SK-N-SH treated with all-trans-retinoic acid at 6 μM for 48 hours (cell line): ENCODE measurements around the gene PCIF1.

Source experiments
- ATAC-seq: fragments of 200-7000 bp; cut with Tn5 transposase; 3 replicates; pipeline ENCODE4 v1.9.1; 2020; ENCODE audit warnings: mild to moderate bottlenecking, moderate library complexity
- ARNTL ChIP-seq: fragments of 450-650 bp; formaldehyde crosslinking; IDR thresholded peaks from 2 replicates; pipeline ENCODE4 v1.5.0; 2020; ENCODE audit warnings: low read depth, mild to moderate bottlenecking, moderate library complexity, borderline replicate concordance
- CREB5 ChIP-seq: fragments of 250-450 bp; sonication (Bioruptor Pico); IDR thresholded peaks from 2 replicates; pipeline ENCODE4 v1.5.1; 2020; ENCODE audit warnings: low read depth, mild to moderate bottlenecking, moderate library complexity
- CSDC2 ChIP-seq: fragments of 250-450 bp; sonication (Bioruptor Pico); IDR thresholded peaks from 2 replicates; pipeline ENCODE4 v1.5.0; 2020; ENCODE audit warnings: mild to moderate bottlenecking, moderate library complexity
- CSRNP3 ChIP-seq: fragments of 250-450 bp; sonication (Bioruptor Pico); IDR thresholded peaks from 2 replicates; pipeline ENCODE4 v1.5.1; 2021; ENCODE audit warnings: mild to moderate bottlenecking, moderate library complexity
- ESRRG ChIP-seq: fragments of 250-450 bp; sonication (Bioruptor Pico); IDR thresholded peaks from 2 replicates; pipeline ENCODE4 v1.6.1; 2021; ENCODE audit warnings: mild to moderate bottlenecking
- GLIS3 ChIP-seq: fragments of 250-450 bp; sonication (Bioruptor Pico); IDR thresholded peaks from 2 replicates; pipeline ENCODE4 v1.5.0; 2020; ENCODE audit warnings: mild to moderate bottlenecking, moderate library complexity
- ISL1 ChIP-seq: fragments of 250-450 bp; sonication (Bioruptor Pico); IDR thresholded peaks from 2 replicates; pipeline ENCODE4 v2.1.2; 2022; ENCODE audit warnings: mild to moderate bottlenecking, moderate library complexity
- POU6F1 ChIP-seq: fragments of 250-450 bp; sonication (Bioruptor Pico); IDR thresholded peaks from 2 replicates; pipeline ENCODE4 v1.8.0; 2021; ENCODE audit warnings: low read depth, mild to moderate bottlenecking, moderate library complexity, borderline replicate concordance
- PPARA ChIP-seq: fragments of 250-450 bp; sonication (Bioruptor Pico); IDR thresholded peaks from 2 replicates; pipeline ENCODE4 v1.5.0; 2020; ENCODE audit warnings: mild to moderate bottlenecking, borderline replicate concordance
- RARB ChIP-seq: fragments of 250-450 bp; sonication (Bioruptor Pico); IDR thresholded peaks from 2 replicates; pipeline ENCODE4 v1.8.0; 2021; ENCODE audit warnings: mild to moderate bottlenecking, moderate library complexity
- SNAI2 ChIP-seq: fragments of 250-450 bp; sonication (Bioruptor Pico); IDR thresholded peaks from 2 replicates; pipeline ENCODE4 v1.5.0; 2020; ENCODE audit warnings: mild to moderate bottlenecking, moderate library complexity
- TCF4 ChIP-seq: fragments of 250-450 bp; sonication (Bioruptor Pico); IDR thresholded peaks from 2 replicates; pipeline ENCODE4 v1.8.0; 2021; ENCODE audit warnings: mild to moderate bottlenecking, moderate library complexity, borderline replicate concordance
- TOX ChIP-seq: fragments of 250-450 bp; sonication (Bioruptor Pico); IDR thresholded peaks from 2 replicates; pipeline ENCODE4 v1.8.0; 2021; ENCODE audit warnings: mild to moderate bottlenecking, moderate library complexity, borderline replicate concordance
- ZC3H10 ChIP-seq: fragments of 250-450 bp; sonication (Bioruptor Pico); IDR thresholded peaks from 2 replicates; pipeline ENCODE4 v1.5.1; 2021; ENCODE audit warnings: mild to moderate bottlenecking, moderate library complexity
- ZFP3 ChIP-seq: fragments of 250-450 bp; sonication (Bioruptor Pico); IDR thresholded peaks from 2 replicates; pipeline ENCODE4 v1.5.0; 2020; ENCODE audit warnings: mild to moderate bottlenecking, moderate library complexity
- ZFP30 ChIP-seq: fragments of 450-650 bp; formaldehyde crosslinking; IDR thresholded peaks from 2 replicates; pipeline ENCODE4 v1.5.0; 2022; ENCODE audit warnings: mild to moderate bottlenecking, moderate library complexity
- ZNF565 ChIP-seq: fragments of 450-650 bp; formaldehyde crosslinking; conservative IDR thresholded peaks from 2 replicates; pipeline ENCODE4 v1.5.0; 2020; ENCODE audit warnings: low read depth, mild to moderate bottlenecking, moderate library complexity
- ZNF8 ChIP-seq: fragments of 450-650 bp; formaldehyde crosslinking; IDR thresholded peaks from 2 replicates; pipeline ENCODE4 v1.5.0; 2020; ENCODE audit warnings: mild to moderate bottlenecking, moderate library complexity
- TF ChIP-seq, protein P1 (sequence below): fragments of 250-450 bp; sonication (Bioruptor Pico); IDR thresholded peaks from 2 replicates; pipeline ENCODE4 v1.5.0; 2020; ENCODE audit warnings: mild to moderate bottlenecking, moderate library complexity
- TF ChIP-seq, protein P2 (sequence below): fragments of 250-450 bp; sonication (Bioruptor Pico); IDR thresholded peaks from 2 replicates; pipeline ENCODE4 v1.8.0; 2020; ENCODE audit warnings: mild to moderate bottlenecking, moderate library complexity, borderline replicate concordance

The PCIF1 gene

GRCh38 chr20:45948261-45948733 is 13.8 kb downstream of the PCIF1 start:
- TF ChIP-seq GLIS3 (CRISPR knock-in tag) (no peak), ZFP30 (CRISPR knock-in tag) (no peak), ZNF565 (no peak), SNAI2 (CRISPR knock-in tag) (no peak), TCF4 (no peak), CREB5 (CRISPR knock-in tag) (no peak), ZC3H10 (CRISPR knock-in tag) (no peak), CSRNP3 (no peak), ISL1 (CRISPR knock-in tag) (no peak), ZFP3 (CRISPR knock-in tag) (no peak), PPARA (CRISPR knock-in tag) (no peak), TOX (CRISPR knock-in tag) (no peak), ESRRG (CRISPR knock-in tag) (no peak), POU6F1 (CRISPR knock-in tag) (no peak)
- TF ChIP-seq, protein P1, sequence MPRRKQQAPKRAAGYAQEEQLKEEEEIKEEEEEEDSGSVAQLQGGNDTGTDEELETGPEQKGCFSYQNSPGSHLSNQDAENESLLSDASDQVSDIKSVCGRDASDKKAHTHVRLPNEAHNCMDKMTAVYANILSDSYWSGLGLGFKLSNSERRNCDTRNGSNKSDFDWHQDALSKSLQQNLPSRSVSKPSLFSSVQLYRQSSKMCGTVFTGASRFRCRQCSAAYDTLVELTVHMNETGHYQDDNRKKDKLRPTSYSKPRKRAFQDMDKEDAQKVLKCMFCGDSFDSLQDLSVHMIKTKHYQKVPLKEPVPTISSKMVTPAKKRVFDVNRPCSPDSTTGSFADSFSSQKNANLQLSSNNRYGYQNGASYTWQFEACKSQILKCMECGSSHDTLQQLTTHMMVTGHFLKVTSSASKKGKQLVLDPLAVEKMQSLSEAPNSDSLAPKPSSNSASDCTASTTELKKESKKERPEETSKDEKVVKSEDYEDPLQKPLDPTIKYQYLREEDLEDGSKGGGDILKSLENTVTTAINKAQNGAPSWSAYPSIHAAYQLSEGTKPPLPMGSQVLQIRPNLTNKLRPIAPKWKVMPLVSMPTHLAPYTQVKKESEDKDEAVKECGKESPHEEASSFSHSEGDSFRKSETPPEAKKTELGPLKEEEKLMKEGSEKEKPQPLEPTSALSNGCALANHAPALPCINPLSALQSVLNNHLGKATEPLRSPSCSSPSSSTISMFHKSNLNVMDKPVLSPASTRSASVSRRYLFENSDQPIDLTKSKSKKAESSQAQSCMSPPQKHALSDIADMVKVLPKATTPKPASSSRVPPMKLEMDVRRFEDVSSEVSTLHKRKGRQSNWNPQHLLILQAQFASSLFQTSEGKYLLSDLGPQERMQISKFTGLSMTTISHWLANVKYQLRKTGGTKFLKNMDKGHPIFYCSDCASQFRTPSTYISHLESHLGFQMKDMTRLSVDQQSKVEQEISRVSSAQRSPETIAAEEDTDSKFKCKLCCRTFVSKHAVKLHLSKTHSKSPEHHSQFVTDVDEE (CRISPR knock-in tag): no peak
- peak; percentile 7 for ATAC-seq

DNA sequence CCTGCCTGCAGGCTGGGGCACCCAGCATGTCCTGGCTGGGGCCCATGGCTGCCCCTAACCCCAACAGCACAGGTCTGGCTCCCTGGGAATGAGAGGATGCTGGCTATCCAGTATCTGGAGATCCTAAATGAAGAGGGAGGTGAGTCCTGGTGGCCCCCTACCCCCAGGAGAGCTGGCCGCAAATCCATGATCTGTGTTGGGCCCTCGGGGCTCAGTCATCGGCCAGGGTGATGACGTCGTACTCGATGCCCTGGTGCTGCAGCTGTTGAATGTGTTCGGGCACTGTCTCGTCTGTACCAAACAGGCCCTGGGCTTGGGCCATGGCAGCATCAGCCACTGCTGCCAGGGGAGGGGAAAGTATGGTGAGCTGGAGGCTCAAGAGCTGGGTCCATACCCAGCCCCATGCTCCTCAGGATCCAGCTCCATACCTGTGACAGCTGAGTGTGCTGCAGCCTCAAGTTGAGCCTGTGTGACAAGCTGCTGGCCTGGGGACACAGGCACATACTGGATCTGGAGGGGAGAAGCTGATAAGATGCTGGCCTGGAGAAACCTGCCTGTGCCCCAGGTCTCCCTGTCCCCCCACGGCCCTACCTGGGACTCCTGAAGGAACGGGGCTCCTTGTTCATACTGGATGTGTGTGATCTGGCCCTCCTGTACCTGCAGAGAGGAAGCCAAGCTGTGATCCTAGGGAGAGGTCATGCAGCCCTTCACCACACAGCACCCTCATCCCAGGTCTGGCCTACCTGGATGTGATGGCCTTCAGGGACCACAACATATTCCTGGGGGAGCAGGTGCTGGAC is 14.5 kb downstream of the PCIF1 start:
- TF ChIP-seq CSDC2 (no peak), GLIS3 (CRISPR knock-in tag) (no peak), ZNF8 (CRISPR knock-in tag) (no peak), ZFP3 (CRISPR knock-in tag) (no peak), TOX (CRISPR knock-in tag) (no peak)
- TF ChIP-seq, all 23 proteins: peak for 0
- ATAC-seq: peak; percentile 1; the same call in 1 of the 3 replicates

DNA sequence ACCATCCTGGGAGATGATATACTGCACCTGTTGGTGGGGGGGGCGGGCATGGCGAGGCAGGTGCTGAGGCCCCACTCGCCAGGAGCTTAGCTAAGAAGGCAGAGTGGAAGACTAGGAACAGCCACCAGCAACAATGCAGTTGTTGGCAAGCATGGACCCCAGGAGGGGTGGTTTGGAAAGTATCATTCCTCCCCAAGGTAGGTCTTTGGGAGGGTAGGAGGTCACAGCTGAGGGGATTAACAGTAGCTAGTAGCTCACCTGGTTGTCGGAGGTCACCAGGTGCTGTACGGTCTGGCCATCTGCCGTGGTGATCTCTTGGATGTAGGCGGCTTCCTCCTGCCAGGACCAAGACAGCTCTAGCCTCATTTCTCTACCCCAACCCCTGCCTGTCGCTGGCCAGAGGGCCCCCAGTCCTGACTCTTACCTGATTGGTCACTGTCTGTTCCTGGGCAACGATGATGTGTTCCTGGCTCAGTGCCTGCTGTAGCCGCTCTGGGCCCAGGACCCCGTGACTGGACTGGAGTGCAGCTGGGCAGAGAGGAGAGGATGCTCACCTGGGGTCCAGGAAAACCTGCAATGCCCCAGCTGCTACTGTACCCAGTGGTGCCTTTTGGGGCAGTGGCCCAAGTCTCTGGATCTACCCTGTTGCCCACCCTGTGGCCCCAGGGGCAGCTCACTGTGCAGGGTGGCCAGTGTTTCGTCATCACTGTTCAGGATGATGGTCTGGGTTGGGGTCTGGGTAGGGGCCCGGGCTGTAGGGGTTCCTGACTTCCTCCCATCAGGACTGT is 15.3 kb downstream of the PCIF1 start:
- TF ChIP-seq GLIS3 (CRISPR knock-in tag) (no peak), CSRNP3 (no peak), ARNTL (CRISPR knock-in tag) (no peak), RARB (CRISPR knock-in tag) (no peak), TCF4 (no peak), ZNF8 (CRISPR knock-in tag) (no peak), ZC3H10 (CRISPR knock-in tag) (no peak), ZNF565 (no peak), ZFP3 (CRISPR knock-in tag) (no peak), TOX (CRISPR knock-in tag) (no peak), CSDC2 (no peak)
- TF ChIP-seq, protein P2, sequence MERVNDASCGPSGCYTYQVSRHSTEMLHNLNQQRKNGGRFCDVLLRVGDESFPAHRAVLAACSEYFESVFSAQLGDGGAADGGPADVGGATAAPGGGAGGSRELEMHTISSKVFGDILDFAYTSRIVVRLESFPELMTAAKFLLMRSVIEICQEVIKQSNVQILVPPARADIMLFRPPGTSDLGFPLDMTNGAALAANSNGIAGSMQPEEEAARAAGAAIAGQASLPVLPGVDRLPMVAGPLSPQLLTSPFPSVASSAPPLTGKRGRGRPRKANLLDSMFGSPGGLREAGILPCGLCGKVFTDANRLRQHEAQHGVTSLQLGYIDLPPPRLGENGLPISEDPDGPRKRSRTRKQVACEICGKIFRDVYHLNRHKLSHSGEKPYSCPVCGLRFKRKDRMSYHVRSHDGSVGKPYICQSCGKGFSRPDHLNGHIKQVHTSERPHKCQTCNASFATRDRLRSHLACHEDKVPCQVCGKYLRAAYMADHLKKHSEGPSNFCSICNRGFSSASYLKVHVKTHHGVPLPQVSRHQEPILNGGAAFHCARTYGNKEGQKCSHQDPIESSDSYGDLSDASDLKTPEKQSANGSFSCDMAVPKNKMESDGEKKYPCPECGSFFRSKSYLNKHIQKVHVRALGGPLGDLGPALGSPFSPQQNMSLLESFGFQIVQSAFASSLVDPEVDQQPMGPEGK: no peak
- TF ChIP-seq, protein P1 (CRISPR knock-in tag): no peak
- ATAC-seq: no peak; the same call in 2 of the 3 replicates
